Stimulated activated CD8-positive, alpha-beta memory T cell treated with anti-CD3 and anti-CD28 coated beads, Interleukin-15, amount 100 ng/mL, for 4 hours (primary cell): Measurements from ENCODE around the gene KHDRBS1.
"Not testable (repeated sequence)": the region's sequence is repeated elsewhere in the genome, so short reads cannot be mapped to it uniquely, and the experiment has no call there.

Experiments
- DNase-seq, 2 donors: peaks; one replicate each; pipeline ENCODE4 v3.0.0-alpha.2; 2020; ENCODE audit warnings: low read depth in 2 of 2

Gene KHDRBS1

DNA sequence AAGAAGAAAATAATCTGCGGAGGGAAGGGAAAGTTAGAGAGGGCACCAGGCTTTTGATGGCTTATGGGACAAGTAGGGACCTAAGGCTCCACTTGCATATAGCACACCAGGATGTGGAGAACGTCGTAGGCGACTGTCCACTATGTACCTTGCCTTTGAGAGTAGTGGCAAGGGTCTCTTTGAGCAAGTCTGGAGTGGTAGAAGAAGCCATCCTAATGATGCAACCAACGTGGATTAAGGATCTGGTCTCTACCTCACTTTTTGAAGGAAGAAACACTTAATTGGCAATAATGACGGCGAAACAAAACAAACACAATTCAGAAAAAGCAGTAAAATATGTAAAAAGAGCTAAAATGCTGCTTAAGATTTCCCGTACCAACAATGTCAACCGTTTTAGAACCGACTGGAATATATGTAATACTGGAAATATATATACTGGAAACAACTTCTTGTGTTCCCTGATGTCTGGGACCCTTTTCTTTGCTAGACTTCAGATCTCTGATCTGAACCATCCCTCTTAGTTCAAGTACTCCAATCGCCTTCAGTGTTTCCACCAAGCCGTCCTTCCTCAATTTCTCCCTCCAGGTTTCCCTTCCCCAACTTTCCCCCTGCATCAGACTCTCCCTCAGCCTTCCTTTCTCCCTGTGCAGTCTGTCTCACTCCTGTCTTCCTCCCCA, 821 bp upstream of the KHDRBS1 start:
- no peak for DNase-seq

DNA sequence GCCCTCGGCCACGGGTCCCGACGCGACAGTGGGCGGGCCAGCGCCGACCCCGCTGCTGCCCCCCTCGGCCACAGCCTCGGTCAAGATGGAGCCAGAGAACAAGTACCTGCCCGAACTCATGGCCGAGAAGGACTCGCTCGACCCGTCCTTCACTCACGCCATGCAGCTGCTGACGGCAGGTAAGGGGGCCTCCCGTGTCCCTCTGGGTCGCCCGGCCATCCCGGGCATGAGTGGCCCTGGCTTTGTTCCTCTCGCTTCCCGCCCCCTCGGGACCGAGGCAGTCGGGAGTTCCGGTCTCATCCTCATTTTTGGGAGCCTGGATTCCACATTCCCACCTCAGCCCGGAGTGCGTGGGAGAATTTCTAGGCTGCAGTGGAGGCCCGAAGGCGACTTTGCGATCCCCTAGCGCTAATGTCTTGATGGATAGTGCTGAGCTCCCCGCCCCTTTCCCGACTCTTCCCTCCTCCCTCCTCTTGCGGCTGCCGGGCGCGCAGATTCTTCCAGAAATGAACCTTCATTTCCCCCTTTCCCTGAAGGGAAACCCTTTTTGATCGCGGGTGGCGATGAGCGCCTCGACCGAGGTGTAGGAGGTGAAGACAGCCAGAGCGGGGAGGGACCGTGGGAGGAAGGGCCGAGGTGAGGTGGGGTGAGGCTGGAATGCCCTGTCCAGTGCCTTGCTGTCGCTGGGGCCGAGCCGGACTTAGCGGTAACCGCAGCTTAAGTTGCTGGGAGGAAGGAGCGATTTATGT, 705 bp downstream of the KHDRBS1 start:
- DNase-seq = peak in 1 of 2 donors; percentile 14

DNA sequence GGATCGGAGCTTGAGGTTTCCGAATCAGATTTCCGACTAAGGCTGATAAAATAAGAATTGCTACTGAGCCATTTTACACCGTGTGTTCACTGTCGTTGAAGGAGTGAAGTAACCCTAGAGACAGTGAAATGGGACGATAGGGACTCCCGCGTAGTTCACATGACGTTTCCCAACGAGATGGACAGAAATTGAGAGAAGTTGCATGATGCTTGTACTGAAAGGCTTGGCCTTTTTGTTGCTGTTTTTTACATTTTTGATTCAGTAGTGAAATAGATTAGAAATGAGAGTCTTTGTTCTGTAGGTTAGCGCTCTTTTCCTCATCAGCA, 1.2 kb downstream of the KHDRBS1 start:
- DNase-seq = no peak

DNA sequence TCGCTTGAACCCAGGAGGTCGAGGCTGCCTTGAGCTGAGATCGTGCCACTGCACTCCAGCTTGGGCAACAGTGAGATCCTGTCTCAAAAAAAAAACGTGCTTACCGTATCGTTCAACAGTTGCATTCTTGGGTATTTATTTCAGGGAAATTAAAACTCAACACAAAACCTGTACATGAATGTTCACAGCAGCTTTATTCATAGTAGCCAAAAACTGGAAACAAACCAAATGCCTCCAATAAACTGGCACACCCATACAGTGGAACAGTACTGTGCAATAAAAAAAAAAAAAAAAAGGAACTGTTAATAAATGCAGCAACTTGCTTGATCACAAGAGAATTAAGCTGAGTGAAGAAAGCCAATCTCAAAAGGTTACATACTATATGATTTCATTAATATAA, 6.7 kb downstream of the KHDRBS1 start:
- DNase-seq = no peak

DNA sequence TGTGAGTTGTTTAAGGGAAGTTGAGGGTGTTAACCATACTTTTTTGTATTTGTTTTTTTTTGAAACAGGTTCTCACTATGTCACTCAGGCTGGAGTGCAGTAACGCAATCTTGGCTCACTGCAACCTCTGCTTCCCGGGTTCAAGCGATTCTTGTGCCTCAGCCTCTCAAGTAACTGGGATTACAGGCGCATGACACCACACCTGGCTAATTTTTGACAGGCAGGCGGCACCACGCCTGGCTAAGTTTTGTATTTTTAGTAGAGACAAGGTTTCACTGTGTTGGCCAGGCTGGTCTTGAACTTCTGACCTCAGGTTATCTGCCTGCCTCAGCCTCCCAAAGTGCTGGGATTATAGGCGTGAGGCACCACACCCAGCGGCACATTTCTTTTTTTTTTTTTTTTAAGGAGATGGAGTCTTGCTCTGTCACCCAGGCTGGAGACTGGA, 7.9 kb downstream of the KHDRBS1 start:
- not testable (repeated sequence) for DNase-seq

DNA sequence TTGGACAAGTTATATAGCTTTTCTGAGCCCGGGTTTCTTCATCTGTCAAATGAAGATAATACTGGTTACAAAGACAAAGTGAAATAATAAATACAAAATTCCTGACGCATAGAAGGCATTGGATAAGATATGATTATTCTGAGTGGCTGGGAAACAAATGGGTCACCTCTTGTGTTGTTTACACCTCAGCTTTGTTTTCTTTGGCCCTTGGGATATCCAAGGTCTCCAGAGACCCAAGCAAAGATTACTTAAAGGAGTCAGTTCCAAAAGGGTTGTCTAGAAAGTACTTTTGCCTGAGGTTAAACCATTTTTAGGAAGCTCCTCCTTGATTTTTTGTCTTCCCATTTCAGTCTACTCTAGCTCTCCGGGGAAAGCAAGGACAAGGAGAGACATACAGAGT, 9.7 kb downstream of the KHDRBS1 start:
- DNase-seq = no peak

DNA sequence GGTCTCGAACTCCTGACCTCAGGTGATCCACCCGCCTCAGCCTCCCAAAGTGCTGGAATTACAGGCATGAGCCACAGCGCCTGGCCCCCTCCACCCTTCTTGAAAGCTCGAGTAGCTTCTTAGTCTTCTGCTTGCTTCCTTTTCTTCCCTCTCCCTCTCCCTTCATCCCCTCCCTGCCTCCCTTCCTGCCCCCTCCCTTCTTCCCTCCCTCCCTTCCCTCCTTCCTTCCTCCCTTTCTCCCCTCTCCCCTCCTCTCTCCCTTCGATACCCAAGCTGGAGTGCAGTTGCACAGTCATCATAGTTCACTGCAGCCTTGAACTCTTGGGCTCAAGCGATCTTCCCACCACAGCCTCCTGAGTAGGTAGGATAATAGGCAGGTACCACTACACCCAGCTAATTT, 11.8 kb downstream of the KHDRBS1 start:
- no peak for DNase-seq

DNA sequence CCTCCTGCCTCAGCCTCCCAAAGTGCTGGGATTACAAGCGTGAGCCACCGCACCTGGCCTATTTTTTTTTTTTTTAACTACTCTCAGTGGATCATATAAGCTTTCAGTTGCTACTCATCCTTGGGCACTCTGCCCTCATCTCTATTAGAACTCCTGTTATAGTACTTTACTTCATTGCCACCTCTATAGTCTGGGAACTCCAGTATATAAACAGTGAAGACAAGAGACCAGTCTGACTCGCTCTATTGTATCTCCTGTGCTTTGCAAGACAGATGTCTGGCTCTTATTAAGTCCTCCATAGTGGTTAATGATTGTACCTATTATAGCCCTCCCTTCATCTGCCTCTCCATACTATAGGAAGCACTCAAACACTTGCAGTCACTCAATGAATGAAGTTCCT, 15.1 kb downstream of the KHDRBS1 start:
- DNase-seq = no peak

DNA sequence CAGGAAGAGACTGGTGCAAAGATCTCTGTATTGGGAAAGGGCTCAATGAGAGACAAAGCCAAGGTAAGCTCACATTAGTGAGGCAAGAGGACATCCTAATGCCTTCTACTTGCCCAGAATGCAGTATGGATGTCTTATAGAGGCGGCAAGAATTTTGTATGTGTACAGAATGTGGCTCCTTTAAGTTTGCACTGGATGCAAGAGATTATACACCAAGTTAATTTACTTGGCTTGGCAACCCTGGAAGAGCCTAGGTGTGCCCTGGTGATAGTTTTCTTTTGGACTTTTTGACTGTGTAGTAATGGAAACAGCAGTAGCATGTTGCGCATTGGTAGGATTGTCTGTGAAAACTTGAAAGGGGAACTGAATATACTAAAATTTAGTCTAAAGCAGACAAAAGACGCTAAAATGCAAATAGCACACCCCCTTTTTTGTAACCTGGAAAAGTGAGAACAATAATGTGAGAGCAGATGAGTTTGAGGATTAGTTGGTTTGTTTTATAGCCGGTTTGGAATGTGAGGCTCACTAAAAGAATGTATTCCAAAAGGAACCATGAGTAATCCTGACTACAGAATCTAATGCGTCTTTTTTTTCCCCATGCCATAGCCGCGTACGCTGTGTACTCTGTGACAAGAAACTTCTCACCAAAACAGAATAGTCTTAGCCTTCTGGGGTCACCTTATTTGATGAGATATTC, 18.1 kb downstream of the KHDRBS1 start:
- no peak for DNase-seq

DNA sequence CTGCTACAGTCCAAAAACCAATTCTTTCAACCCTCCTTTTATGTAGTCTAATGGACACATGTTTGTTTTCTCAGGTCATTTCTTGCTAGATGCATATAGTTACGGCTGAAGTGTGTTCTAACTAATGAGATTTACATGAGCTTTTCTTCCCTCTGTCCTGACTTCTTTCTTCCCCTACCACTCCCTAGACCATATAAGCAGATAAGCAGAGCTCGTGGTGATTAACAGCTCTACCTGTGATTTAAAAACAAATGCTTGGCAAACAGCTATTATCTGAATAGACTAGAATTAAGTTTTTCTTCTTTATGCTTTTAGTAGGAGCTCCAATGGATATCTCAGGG, 18.6 kb downstream of the KHDRBS1 start:
- no peak for DNase-seq

DNA sequence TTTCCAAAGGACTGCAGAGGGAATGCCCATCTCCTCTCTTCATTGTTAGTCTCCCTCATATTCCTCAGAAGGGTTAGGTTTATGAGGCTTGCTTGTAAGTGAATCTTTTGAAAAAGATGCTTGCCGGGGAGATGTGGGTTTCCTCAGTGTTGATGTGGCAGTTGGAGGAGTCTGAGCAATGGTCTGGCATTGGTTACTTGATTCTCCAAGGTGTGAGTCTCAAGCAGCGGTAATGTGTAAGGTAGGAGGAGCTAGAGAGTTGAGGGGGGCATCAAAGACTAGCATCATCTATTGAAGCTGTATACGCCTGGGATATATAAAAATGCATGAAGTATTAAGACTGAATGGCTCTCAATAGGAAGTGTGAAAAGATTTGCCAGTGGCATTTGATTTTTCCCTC, 21.5 kb downstream of the KHDRBS1 start:
- DNase-seq = no peak

DNA sequence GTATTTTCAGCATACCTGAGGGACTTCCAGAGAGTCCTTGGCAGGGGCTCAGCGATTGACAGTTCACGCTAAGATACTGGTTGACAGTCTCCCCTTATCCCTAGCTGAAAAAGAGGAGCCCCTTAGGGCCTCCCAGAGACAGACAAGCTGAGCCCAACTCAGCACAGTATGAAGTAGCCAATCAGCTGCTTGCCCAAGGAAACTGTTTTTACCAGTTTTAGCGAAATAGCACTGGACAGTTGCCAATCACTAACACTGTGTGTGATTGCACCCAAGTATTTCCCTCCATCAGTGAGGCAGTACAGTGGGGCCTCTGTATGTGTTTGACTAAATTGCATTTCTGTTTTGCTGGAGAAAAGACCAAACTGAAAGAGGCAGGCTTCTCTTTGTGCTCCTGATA, 27.0 kb downstream of the KHDRBS1 start:
- DNase-seq = no peak

DNA sequence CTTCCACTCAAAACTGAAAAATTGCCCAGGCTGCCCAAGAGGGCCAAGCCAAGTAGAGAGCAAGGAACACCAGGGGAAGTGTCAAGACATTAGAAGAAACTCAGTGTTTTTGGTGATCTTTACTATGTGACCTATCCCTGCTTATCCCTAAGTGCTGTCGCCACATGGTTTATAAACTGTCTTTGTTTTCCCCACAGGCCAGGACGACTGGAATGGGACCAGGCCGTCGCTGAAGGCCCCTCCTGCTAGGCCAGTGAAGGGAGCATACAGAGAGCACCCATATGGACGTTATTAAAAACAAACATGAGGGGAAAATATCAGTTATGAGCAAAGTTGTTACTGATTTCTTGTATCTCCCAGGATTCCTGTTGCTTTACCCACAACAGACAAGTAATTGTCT, 28.7 kb downstream of the KHDRBS1 start:
- no peak for DNase-seq

DNA sequence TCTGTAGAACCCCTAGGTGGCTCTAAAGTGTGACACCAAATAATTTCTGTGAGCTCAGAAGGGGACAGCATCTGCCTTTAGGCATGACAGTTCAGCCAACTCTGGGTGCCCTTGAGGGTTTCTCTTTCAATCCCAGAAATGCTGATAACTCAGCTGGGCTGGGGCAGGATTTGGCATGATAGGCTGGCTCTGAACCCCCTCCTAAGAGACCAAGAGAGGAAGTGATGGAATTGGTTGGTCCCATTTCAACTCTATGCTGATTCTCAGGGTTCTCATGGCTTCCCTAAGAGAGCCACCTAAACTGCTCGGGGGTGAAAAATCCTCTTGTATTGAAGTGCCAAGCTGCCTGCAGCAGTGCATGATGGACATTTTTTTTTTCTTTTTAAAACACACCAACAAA, 30.6 kb downstream of the KHDRBS1 start:
- no peak for DNase-seq

DNA sequence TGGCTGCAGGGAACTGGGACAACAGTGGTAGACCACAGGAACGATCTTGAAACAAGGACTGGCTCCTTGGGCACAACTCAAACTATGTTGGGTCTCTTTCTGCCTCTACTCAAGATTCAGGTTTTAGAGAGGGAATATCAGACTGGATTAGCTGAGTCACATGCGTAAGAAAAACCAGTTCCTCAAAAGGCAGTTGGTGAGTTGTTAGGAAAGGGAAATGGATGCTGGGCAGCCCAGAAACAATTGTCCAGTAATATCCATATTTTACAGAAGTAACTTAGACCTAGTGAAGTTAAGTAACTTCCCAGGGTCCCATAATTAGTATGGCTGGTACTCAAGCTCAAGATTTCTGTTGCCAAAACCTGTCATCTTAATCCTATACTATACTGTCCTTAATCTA, 32.1 kb downstream of the KHDRBS1 start:
- no peak for DNase-seq

DNA sequence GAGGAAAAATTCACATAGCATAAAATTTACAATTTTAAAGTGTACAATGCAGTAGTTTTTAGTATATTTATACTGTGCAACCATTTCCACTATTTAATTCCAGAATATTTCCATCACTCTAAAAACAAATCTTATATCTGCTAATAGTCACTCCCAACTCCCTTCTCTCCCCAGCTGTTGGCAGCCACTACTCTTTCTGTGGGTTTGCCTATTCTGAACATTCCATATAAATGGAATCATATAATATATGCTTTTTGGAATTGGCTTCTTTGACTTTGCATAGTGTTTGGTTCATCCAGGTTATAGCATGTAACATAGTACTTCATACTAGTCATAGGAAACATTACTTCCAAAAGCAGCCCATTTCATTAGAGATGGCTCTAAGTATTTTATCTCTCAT, 34.0 kb downstream of the KHDRBS1 start:
- no peak for DNase-seq

DNA sequence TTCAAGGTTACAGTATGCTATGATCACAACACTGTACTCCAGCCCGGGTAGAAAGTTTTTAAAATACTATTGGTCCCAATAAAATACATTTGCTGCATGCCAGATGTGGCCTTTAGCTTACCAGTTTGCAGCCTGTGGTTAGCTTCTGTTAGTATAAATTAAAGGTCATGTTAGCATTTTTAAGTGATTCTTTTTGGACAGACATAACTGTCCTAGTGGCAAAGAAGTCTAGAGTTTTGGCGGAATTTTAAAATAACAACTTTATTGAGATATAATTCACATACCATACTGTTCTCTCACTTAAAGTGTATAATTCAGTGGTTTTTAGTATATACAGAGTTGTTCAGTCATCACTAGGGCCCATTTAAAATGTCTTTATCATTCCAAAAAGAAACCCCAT, 34.8 kb downstream of the KHDRBS1 start:
- no peak for DNase-seq

DNA sequence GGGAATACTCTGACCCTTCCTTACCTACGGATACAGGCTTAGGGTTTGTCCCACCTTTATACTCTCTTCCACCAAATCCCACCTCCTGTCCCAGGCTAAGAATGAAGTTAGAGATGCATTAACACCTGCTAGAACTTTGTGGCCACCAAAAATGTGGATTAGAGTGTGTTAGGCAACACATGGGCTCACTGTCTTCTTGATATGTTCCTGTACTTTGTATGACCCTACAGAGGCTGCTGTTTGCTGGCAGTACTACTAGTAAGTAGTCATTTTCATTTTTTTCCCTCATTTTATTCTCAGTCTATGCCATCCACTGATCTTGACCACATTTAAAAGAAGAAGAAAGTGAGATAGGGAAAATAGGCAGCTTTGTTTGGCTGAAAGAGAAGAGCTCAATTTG, 38.0 kb downstream of the KHDRBS1 start:
- DNase-seq = no peak

DNA sequence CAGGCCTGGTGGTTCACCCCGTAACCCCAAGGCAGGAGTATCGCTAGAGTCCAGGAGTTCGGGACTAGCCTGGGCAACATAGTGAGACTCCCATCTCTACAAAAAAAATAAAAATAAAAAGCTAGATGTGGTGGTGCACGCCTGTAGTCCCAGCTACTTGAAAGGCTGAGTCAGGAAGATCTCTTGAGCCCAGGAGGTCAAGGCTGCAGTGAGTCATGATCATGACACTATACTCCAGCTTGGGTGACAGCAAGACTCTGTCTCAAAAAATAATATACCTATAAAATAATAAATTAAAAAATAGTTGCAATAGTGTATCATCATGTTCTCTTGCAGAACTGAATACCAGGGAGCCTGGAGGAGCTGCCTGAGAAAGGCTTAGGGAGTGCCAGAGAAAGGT, 39.2 kb downstream of the KHDRBS1 start:
- no peak for DNase-seq

DNA sequence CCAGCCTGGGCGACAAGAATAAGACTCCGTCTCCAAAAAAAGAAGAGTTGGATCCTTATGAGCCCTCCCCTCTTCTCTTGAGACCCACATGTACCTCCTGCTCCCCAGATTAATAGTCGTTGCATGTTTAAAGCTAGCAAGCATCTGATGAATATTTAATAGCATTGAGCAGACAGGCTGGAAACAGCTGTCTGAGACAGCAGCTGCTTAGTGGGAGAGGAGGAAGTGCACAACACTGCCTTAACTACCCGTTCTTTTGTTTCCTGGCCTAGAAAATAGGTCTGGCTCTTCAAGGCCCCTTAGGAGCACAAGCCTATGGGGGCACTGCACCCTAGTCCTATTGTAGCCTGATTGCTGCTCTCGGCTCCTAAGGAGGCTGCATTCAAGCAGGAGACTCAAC, 41.7 kb downstream of the KHDRBS1 start:
- no peak for DNase-seq

DNA sequence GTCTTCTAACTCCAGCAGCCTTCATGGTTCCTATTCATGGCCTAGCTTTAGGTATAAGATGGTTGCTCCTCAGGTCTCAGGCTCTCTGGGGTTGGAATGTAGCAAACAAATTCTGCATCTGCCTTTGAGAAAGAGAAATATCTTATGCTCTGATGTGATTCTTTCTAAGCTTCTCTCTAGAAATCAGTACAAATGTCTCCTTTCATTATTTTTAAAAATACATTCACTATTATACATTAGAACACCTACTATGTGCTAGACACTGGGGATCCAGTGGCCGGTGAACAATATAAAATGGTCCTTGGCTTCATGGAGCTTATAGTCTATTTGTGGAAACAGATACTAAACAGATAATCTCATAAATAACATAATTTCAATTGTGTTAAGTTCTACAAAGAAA, 42.9 kb downstream of the KHDRBS1 start:
- no peak for DNase-seq

DNA sequence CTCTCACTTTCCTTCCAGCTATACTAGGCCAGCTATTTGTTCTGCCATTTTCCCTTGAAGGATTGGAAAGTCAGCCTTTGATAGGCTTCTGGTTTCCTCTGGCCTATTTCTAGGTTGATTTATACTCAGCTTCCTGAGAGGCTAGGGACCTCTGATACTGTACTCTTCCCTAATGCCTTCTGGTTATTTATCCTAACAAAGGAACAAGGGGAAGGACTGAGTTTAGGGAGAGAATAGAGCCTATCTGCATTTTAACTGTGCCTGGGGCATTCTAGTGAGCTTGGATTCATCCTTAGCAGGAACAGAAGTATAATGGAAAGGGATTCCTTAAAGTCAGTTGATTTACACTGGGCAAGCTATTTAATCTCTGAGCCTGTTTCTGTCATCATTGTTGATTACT, 47.2 kb downstream of the KHDRBS1 start:
- no peak for DNase-seq

DNA sequence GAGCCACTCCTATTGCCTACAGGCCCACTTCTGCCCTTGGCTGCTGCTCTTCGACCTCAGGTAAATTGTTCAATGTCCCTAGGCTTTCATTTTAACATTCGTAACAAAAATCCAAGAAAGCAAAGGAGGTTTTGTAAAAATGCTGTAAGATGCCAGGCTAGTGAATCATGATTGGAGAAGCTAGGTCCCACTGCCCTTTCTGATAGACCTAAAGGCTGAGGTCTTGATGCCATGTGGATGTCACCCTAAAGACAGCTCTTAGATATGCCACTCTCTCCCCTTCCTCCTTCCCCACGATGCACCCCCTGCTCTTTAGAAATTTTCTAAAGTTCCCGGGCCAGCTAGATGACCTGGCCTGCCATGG, 49.2 kb downstream of the KHDRBS1 start:
- no peak for DNase-seq
